Mesendoderm (in vitro differentiated cells): Measurements from ENCODE around the gene AKAP6.

Experiments used
- DNase-seq: peaks from one replicate; pipeline ENCODE4 v3.0.0; 2013
- H2AK5ac ChIP-seq: 2 replicates; pipeline ENCODE4 v1.6.1; 2013; ENCODE audit warnings: low read length, inconsistent platforms
- H2BK120ac ChIP-seq: 2 replicates; pipeline ENCODE4 v1.6.1; 2013; ENCODE audit warnings: low read depth, mild to moderate bottlenecking, low read length, moderate library complexity, mixed read lengths
- H2BK15ac ChIP-seq: replicated peaks from 2 replicates; pipeline ENCODE4 v1.6.1; 2013; ENCODE audit warnings: low read depth, mild to moderate bottlenecking, moderate library complexity
- H2BK5ac ChIP-seq: 2 replicates; pipeline ENCODE4 v1.6.1; 2013; ENCODE audit warnings: low read length, inconsistent platforms
- H3K18ac ChIP-seq: 2 replicates; pipeline ENCODE4 v1.6.1; 2013; ENCODE audit warnings: mild to moderate bottlenecking, low read length, mixed read lengths
- H3K23ac ChIP-seq: one replicate; pipeline ENCODE4 v1.6.1; 2013; ENCODE audit warnings: low read length
- H3K27ac ChIP-seq: 2 replicates; pipeline ENCODE4 v1.5.1; 2013; ENCODE audit warnings: low read depth, mild to moderate bottlenecking, inconsistent platforms, low read length, moderate library complexity
- H3K27me3 ChIP-seq: 2 replicates; pipeline ENCODE4 v1.6.1; 2013; ENCODE audit warnings: low read length, control low read depth, mild to moderate bottlenecking, inconsistent platforms; ENCODE audit not compliant: insufficient read depth, poor library complexity
- H3K36me3 ChIP-seq: 2 replicates; pipeline ENCODE4 v1.6.1; 2013; ENCODE audit warnings: low read length, inconsistent platforms; ENCODE audit not compliant: control insufficient read depth, insufficient read depth
- H3K4ac ChIP-seq: one replicate; pipeline ENCODE4 v1.6.1; 2013; ENCODE audit warnings: low read depth, mild to moderate bottlenecking, low read length, moderate library complexity
- H3K4me1 ChIP-seq: 2 replicates; pipeline ENCODE4 v1.6.1; 2013; ENCODE audit warnings: low read depth, low read length, inconsistent platforms; ENCODE audit not compliant: control insufficient read depth
- H3K4me2 ChIP-seq: 2 replicates; pipeline ENCODE4 v1.6.1; 2013; ENCODE audit warnings: low read length
- H3K4me3 ChIP-seq: 2 replicates; pipeline ENCODE4 v1.5.1; 2013; ENCODE audit warnings: mild to moderate bottlenecking, low read length
- H3K56ac ChIP-seq: one replicate; pipeline ENCODE4 v1.6.1; 2013; ENCODE audit warnings: low read length
- H3K79me1 ChIP-seq: 2 replicates; pipeline ENCODE4 v1.6.1; 2013; ENCODE audit warnings: low read length, inconsistent platforms
- H3K79me2 ChIP-seq: 2 replicates; pipeline ENCODE4 v1.6.1; 2013; ENCODE audit warnings: mild to moderate bottlenecking, low read length; ENCODE audit not compliant: control insufficient read depth, insufficient read depth
- H3K9ac ChIP-seq: 2 replicates; pipeline ENCODE4 v1.6.1; 2013; ENCODE audit warnings: low read length, inconsistent platforms
- H4K5ac ChIP-seq: one replicate; pipeline ENCODE4 v1.6.1; 2013; ENCODE audit warnings: low read length
- H4K8ac ChIP-seq: one replicate; pipeline ENCODE4 v1.6.1; 2013; ENCODE audit warnings: low read depth, mild to moderate bottlenecking, control low read depth, low read length, moderate library complexity
- WGBS: extraction: QIAGEN DNeasy Blood & Tissue Kit; methylation state at CpG from one replicate; pipeline ENCODE4 v1.1.7; 2013; ENCODE audit warnings: low lambda C conversion rate, missing lambda C conversion rate; ENCODE audit not compliant: insufficient coverage; ENCODE audit errors: extremely low coverage; 5-methylcytosine and 5-hydroxymethylcytosine counted together

The AKAP6 gene

DNA sequence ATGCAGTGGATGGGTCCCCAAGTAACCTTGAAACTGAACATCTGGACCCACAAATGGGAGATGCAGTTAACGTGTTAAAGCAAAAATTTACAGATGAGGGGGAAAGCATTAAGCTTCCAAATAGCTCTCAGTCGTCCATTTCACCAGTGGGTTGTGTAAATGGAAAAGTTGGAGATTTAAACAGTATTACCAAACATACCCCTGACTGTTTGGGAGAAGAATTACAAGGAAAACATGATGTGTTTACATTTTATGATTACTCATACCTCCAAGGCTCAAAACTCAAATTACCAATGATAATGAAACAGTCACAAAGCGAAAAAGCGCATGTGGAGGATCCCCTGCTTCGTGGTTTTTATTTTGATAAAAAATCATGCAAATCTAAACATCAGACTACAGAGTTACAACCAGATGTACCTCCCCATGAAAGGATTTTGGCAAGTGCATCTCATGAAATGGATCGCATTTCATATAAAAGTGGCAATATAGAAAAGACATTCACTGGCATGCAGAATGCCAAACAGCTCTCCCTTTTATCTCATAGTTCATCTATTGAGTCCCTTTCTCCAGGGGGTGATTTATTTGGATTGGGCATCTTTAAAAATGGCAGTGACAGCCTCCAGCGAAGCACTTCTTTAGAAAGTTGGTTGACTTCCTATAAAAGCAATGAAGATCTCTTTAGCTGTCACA, 493.0 kb downstream of the AKAP6 start:
- H3K79me1 ChIP-seq, result no peaks in the 10 kb centered on the region
- H3K27ac ChIP-seq, result no peak overlapping the region
- no peak overlapping the region for H3K4me2 ChIP-seq
- no peak overlapping the region for H3K9ac ChIP-seq
- H3K36me3 ChIP-seq, result no peaks in the 10 kb centered on the region
- no peak overlapping the region for H4K8ac ChIP-seq
- no peak overlapping the region for H3K4me3 ChIP-seq
- no peak overlapping the region for H2BK5ac ChIP-seq
- no peaks in the 10 kb centered on the region for H3K4me1 ChIP-seq
- no peak overlapping the region for H2BK15ac ChIP-seq
- DNase-seq, result no peak
- no peak overlapping the region for H4K5ac ChIP-seq
- no peak overlapping the region for H2AK5ac ChIP-seq
- H3K79me2 ChIP-seq, result no peaks in the 10 kb centered on the region
- H3K18ac ChIP-seq, result no peak overlapping the region
- no peaks in the 10 kb centered on the region for H3K27me3 ChIP-seq
- no peak overlapping the region for H3K23ac ChIP-seq
- WGBS, result no CpG with 5 or more reads among the region's 7 CpGs
- no peak overlapping the region for H3K56ac ChIP-seq
- no peak overlapping the region for H2BK120ac ChIP-seq
- H3K4ac ChIP-seq, result no peak overlapping the region

- Histone ChIP-seq H2BK5ac (no peak overlapping the region), H3K79me2 (no peaks in the 10 kb centered on the region), H3K4ac (no peak overlapping the region), H2AK5ac (no peak overlapping the region), H3K36me3 (no peaks in the 10 kb centered on the region), H3K18ac (no peak overlapping the region), H3K23ac (no peak overlapping the region), H3K79me1 (no peaks in the 10 kb centered on the region), H3K56ac (no peak overlapping the region), H4K8ac (no peak overlapping the region), H4K5ac (no peak overlapping the region), H3K4me3 (no peak overlapping the region), H2BK120ac (no peak overlapping the region), H3K27ac (no peak overlapping the region), H3K27me3 (no peaks in the 10 kb centered on the region), H3K4me1 (no peaks in the 10 kb centered on the region), H2BK15ac (no peak overlapping the region), H3K4me2 (no peak overlapping the region), H3K9ac (no peak overlapping the region)
- no peak for DNase-seq
- no CpG with 5 or more reads among the region's 5 CpGs for WGBS
Observed at GRCh38 chr14:32823706-32824105, 494.6 kb downstream of the AKAP6 start.

- H4K8ac ChIP-seq, result no peak overlapping the region
- no peak overlapping the region for H3K27ac ChIP-seq
- no peaks in the 10 kb centered on the region for H3K27me3 ChIP-seq
- WGBS, result no CpG with 5 or more reads among the region's 3 CpGs
- no peak overlapping the region for H3K9ac ChIP-seq
- no peak for DNase-seq
- no peaks in the 10 kb centered on the region for H3K79me2 ChIP-seq
- H3K4me2 ChIP-seq, result no peak overlapping the region
- no peak overlapping the region for H3K18ac ChIP-seq
- no peak overlapping the region for H3K4me3 ChIP-seq
- no peak overlapping the region for H4K5ac ChIP-seq
- no peak overlapping the region for H3K4ac ChIP-seq
- H3K4me1 ChIP-seq, result no peaks in the 10 kb centered on the region
- H2BK5ac ChIP-seq, result no peak overlapping the region
- no peak overlapping the region for H2BK15ac ChIP-seq
- no peak overlapping the region for H3K56ac ChIP-seq
- H3K36me3 ChIP-seq, result no peaks in the 10 kb centered on the region
- H3K23ac ChIP-seq, result no peak overlapping the region
- no peaks in the 10 kb centered on the region for H3K79me1 ChIP-seq
- no peak overlapping the region for H2BK120ac ChIP-seq
- no peak overlapping the region for H2AK5ac ChIP-seq
Observed at GRCh38 chr14:32824195-32824594, 495.1 kb downstream of the AKAP6 start.

- H3K4me1 ChIP-seq, result no peaks in the 10 kb centered on the region
- no peak overlapping the region for H2AK5ac ChIP-seq
- H3K9ac ChIP-seq, result no peak overlapping the region
- no CpG with 5 or more reads among the region's 4 CpGs for WGBS
- no peak overlapping the region for H2BK5ac ChIP-seq
- no peak overlapping the region for H2BK15ac ChIP-seq
- H4K5ac ChIP-seq, result no peak overlapping the region
- no peak overlapping the region for H3K4me3 ChIP-seq
- H3K18ac ChIP-seq, result no peak overlapping the region
- no peaks in the 10 kb centered on the region for H3K27me3 ChIP-seq
- H3K79me1 ChIP-seq, result no peaks in the 10 kb centered on the region
- no peak overlapping the region for H3K4me2 ChIP-seq
- H4K8ac ChIP-seq, result no peak overlapping the region
- no peak for DNase-seq
- H3K56ac ChIP-seq, result no peak overlapping the region
- no peak overlapping the region for H3K4ac ChIP-seq
- H3K23ac ChIP-seq, result no peak overlapping the region
- no peak overlapping the region for H3K27ac ChIP-seq
- H3K36me3 ChIP-seq, result no peaks in the 10 kb centered on the region
- H3K79me2 ChIP-seq, result no peaks in the 10 kb centered on the region
- no peak overlapping the region for H2BK120ac ChIP-seq
Observed at GRCh38 chr14:32825058-32825457, 496.0 kb downstream of the AKAP6 start.

DNA sequence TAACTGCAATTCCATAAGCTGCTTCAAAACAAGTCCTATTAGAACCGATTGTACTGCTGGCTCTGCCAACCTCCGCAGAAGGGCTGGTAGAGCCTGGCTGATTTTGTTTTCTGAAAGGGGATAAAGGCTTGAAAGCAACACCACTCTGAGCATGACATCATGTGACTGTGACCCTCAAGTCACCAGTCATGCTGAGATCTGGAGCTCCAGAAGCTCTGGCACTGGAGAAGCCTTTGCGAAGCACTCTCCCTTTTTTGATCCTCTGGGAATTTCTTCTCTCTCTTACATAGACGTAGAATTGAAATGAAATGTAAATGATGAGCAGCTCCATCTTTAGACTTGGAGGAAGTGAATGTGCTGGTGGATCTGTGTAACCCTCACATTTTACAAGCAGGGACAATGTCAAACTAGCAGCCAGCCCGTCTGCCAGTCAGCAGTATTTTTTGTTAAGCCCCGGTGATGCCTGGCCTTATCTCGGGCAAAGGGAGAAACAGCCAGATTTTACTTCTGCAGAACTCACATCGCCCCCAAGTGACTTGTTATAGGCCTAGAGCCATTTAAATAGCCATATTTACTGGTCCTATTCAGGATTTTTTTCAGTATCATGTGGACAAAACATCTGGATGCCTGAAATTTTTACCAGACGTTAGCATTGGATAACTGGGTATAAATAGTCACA, 497.4 kb downstream of the AKAP6 start:
- Histone ChIP-seq H2BK5ac (no peak overlapping the region), H3K4me2 (no peak overlapping the region), H3K27me3 (no peaks in the 10 kb centered on the region), H3K56ac (no peak overlapping the region), H3K18ac (no peak overlapping the region), H2BK120ac (no peak overlapping the region), H3K27ac (no peak overlapping the region), H3K9ac (no peak overlapping the region), H3K23ac (no peak overlapping the region), H3K79me1 (no peaks in the 10 kb centered on the region), H3K4me1 (no peaks in the 10 kb centered on the region), H2BK15ac (no peak overlapping the region), H4K8ac (no peak overlapping the region), H3K4ac (no peak overlapping the region), H3K36me3 (no peaks in the 10 kb centered on the region), H3K79me2 (no peaks in the 10 kb centered on the region), H3K4me3 (no peak overlapping the region), H4K5ac (no peak overlapping the region), H2AK5ac (no peak overlapping the region)
- peak; percentile 52 for DNase-seq
- WGBS, result no CpG with 5 or more reads among the region's 9 CpGs
